Measurements from ENCODE around the gene MAP6D1. TPM values are rescaled to one million over a fixed set of nuclear protein-coding genes. Genes with fewer than 3 reads are reported as not detected.

The MAP6D1 gene
- total and polyA plus RNA-seq, 9 of the 15 experiments (the other 6 are each of a cell fraction or from before 2014, with no cell fraction given) = 0.16 to 1.5 (median 0.44) TPM; not detected in 3

DNA sequence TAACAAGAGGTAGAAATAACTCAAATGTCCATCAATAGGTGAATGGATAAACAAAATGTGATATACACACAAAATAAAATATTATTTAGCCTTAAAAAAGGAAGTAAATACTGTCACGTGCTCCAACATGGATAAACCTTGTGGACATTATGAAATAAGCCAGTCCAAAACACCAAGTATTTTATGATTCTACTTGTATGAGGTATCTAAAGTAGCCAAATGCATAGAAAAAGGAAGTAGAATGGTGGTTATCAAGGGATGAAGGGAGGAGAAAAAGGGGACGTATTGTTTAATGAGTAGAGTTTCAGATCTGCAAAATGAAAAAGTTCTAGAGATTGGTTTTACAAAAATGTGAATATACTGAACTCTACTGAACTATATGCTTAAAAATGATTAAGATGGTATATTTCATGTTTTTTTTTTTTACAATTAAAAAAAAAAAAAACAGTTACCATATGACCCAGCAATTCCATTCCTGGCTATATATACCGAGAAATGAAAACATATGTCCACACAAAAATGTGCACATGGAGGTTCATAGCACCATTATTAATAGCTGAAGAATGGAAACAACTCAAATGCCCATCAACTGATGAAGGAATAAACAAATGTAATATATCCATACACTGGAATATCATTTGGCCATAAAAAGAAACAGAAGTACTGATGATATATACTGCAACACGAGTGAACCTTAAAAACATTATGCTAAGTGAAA lies 29.1 kb upstream of the MAP6D1 start:
- BruUV-seq (replicated peaks) = no TSS peak
- in situ Hi-C loops (cut with MboI) (no loop called here), intact Hi-C loops (cut with micrococcal nuclease) (no loop called here)
- H3K4me2 ChIP-seq (ENCODE audit: insufficient read depth, low read length) = no peak overlapping the region
- no peak overlapping the region for H3K27ac ChIP-seq (ENCODE audit: extremely low read depth, low read depth, low read length)
- CTCF ChIA-PET (ENCODE audit: low intra/inter-chr PET ratio) = no interaction called here
- no peak for DNase-seq (ENCODE audit: extremely low read depth in 1 of 4, low spot score in 3 of 4)
- no peaks in the 10 kb centered on the region for H4K20me1 ChIP-seq (replicated peaks; ENCODE audit: control insufficient read depth, insufficient read depth, low read length)
- no peak for ATAC-seq
- 87% methylated on average over 4 of the region's 4 CpGs for WGBS (ENCODE audit: insufficient coverage, low coverage, missing lambda C conversion rate)
- peaks cover 4% of the 10 kb centered on the region; the same call in 1 of the 3 replicates for H3K79me2 ChIP-seq (ENCODE audit: control insufficient read depth, insufficient read depth, low read length)
- no peaks in the 10 kb centered on the region for H3K9me1 ChIP-seq (ENCODE audit: control insufficient read depth, insufficient read depth, low read length)
- POLR2A ChIA-PET = no interaction called here
- H3K9me3 ChIP-seq (replicated peaks; ENCODE audit: control insufficient read depth, insufficient read depth, low read depth, low read length) = no peaks in the 10 kb centered on the region
- no peak overlapping the region for H3K4me3 ChIP-seq
- H3K27me3 ChIP-seq (ENCODE audit: control insufficient read depth in 2 of 2, insufficient read depth in 2 of 2, low read length in 2 of 2) = no peaks in the 10 kb centered on the region
- no peaks in the 10 kb centered on the region for H3K4me1 ChIP-seq (replicated peaks in 1 of 2; ENCODE audit: control insufficient read depth in 2 of 2, insufficient read depth in 2 of 2, low read length in 2 of 2)
- H3K9ac ChIP-seq (ENCODE audit: insufficient read depth in 1 of 2, low read depth in 2 of 2, low read length in 2 of 2) = no peak overlapping the region
- no peak for FAIRE-seq
- H3K36me3 ChIP-seq (ENCODE audit: control insufficient read depth, insufficient read depth, low read length) = peaks cover 44% of the 10 kb centered on the region; the same call in 2 of the 3 replicates
- no peak overlapping the region for H2AFZ ChIP-seq (ENCODE audit: low read depth, low read length)
- TF ChIP-seq LARP7 (IDR thresholded peaks at IDR 0.05) (no peak), HSF4 (CRISPR knock-in tag; IDR thresholded peaks at IDR 0.05; ENCODE audit: borderline replicate concordance) (no peak), CTBP1 (IDR thresholded peaks at IDR 0.05; ENCODE audit: borderline replicate concordance) (no peak), MCM5 (IDR thresholded peaks at IDR 0.05; ENCODE audit: low read depth) (no peak), CHD4 (IDR thresholded peaks at IDR 0.05; ENCODE audit: insufficient read depth, insufficient replicate concordance, low read depth, low read length, poor library complexity, severe bottlenecking) (no peak), MYNN (IDR thresholded peaks at IDR 0.05) (no peak), MYNN (CRISPR knock-in tag; IDR thresholded peaks at IDR 0.05) (no peak), ZC3H11A (IDR thresholded peaks at IDR 0.05; ENCODE audit: low read depth, low read length) (no peak), ZFX (CRISPR knock-in tag; IDR thresholded peaks at IDR 0.05) (no peak)
- TF ChIP-seq, protein P1, sequence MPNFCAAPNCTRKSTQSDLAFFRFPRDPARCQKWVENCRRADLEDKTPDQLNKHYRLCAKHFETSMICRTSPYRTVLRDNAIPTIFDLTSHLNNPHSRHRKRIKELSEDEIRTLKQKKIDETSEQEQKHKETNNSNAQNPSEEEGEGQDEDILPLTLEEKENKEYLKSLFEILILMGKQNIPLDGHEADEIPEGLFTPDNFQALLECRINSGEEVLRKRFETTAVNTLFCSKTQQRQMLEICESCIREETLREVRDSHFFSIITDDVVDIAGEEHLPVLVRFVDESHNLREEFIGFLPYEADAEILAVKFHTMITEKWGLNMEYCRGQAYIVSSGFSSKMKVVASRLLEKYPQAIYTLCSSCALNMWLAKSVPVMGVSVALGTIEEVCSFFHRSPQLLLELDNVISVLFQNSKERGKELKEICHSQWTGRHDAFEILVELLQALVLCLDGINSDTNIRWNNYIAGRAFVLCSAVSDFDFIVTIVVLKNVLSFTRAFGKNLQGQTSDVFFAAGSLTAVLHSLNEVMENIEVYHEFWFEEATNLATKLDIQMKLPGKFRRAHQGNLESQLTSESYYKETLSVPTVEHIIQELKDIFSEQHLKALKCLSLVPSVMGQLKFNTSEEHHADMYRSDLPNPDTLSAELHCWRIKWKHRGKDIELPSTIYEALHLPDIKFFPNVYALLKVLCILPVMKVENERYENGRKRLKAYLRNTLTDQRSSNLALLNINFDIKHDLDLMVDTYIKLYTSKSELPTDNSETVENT (CRISPR knock-in tag; IDR thresholded peaks at IDR 0.05) = no peak
- TF ChIP-seq, protein P2, sequence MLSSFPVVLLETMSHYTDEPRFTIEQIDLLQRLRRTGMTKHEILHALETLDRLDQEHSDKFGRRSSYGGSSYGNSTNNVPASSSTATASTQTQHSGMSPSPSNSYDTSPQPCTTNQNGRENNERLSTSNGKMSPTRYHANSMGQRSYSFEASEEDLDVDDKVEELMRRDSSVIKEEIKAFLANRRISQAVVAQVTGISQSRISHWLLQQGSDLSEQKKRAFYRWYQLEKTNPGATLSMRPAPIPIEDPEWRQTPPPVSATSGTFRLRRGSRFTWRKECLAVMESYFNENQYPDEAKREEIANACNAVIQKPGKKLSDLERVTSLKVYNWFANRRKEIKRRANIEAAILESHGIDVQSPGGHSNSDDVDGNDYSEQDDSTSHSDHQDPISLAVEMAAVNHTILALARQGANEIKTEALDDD (IDR thresholded peaks at IDR 0.05) = no peak
